Neutrophil (primary cell): Measurements from ENCODE around the gene CTAG1B.
"Not testable (repeated sequence)": the region's sequence is repeated elsewhere in the genome, so short reads cannot be mapped to it uniquely, and the experiment has no call there.

ENCODE experiments used
- H3K27ac ChIP-seq: fragments of 200-600 bp; sonication (generic); 2 replicates; pipeline ENCODE4 v1.5.1; 2016; ENCODE audit warnings: mild to moderate bottlenecking, moderate library complexity
- H3K27me3 ChIP-seq: fragments of 200-600 bp; sonication (generic); 2 replicates; pipeline ENCODE4 v1.6.0; 2016; ENCODE audit warnings: mild to moderate bottlenecking
- H3K36me3 ChIP-seq: fragments of 200-600 bp; sonication (generic); 2 replicates; pipeline ENCODE4 v1.5.1; 2017
- H3K4me1 ChIP-seq, 2 experiments: fragments of 200-600 bp in 1 of 2; sonication (generic) in 1 of 2; 1 replicate in 1 of 2; 2 replicates in 1 of 2; pipeline versions ENCODE4 v1.5.1 to v1.6.1; 2013 to 2016; ENCODE audit warnings: low read depth in 1 of 2, low read length in 1 of 2, mild to moderate bottlenecking in 1 of 2, moderate library complexity in 1 of 2; ENCODE audit not compliant: control insufficient read depth in 1 of 2, insufficient read depth in 1 of 2
- H3K4me3 ChIP-seq, 2 experiments: fragments of 200-600 bp in 1 of 2; sonication (generic) in 1 of 2; 1 replicate in 1 of 2; 2 replicates in 1 of 2; pipeline ENCODE4 v1.5.1; 2013 to 2016; ENCODE audit warnings: low read depth in 1 of 2, low read length in 1 of 2, mild to moderate bottlenecking in 1 of 2, moderate library complexity in 1 of 2
- H3K9me3 ChIP-seq: fragments of 200-600 bp; sonication (generic); 2 replicates; pipeline ENCODE4 v1.5.1; 2016
- TF ChIP-seq, protein P1 (sequence below): fragments of 200-600 bp; sonication (generic); IDR thresholded peaks from 2 replicates; pipeline ENCODE4 v1.5.1; 2016; ENCODE audit warnings: antibody characterized with exemption

CTAG1B gene

DNA sequence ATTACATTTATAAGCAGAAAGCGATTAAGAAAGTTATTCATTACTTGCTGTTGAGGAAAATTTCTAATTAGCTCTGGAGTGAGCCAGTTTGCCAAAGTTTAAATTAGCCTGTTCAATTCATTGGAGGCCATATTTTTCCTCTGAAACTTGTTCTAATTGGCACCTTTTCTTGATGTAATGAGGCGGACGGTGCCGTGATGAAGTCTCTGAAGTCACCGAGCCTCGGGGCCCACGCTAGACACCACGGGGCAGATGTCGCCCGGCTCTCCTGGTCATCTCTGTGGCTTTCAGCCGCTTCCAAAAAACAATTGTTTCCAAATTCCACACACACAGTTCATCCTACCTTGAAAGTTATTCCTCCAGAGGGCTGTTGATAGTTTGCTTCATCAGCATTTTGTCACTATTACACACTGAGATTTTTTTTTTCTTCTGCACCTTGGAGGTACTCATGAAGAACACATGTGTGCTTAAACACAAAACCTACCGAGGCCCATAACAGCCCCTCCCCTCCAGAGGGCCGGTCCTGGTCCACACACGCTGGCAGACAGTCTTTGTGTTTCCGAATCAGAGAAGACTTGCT is 38.2 kb upstream of the CTAG1B start:
- H3K4me1 ChIP-seq: no peaks in the 10 kb centered on the region
- no peaks in the 10 kb centered on the region for H3K27me3 ChIP-seq
- no peak overlapping the region for H3K4me3 ChIP-seq
- H3K27ac ChIP-seq: no peak overlapping the region
- TF ChIP-seq, protein P1, sequence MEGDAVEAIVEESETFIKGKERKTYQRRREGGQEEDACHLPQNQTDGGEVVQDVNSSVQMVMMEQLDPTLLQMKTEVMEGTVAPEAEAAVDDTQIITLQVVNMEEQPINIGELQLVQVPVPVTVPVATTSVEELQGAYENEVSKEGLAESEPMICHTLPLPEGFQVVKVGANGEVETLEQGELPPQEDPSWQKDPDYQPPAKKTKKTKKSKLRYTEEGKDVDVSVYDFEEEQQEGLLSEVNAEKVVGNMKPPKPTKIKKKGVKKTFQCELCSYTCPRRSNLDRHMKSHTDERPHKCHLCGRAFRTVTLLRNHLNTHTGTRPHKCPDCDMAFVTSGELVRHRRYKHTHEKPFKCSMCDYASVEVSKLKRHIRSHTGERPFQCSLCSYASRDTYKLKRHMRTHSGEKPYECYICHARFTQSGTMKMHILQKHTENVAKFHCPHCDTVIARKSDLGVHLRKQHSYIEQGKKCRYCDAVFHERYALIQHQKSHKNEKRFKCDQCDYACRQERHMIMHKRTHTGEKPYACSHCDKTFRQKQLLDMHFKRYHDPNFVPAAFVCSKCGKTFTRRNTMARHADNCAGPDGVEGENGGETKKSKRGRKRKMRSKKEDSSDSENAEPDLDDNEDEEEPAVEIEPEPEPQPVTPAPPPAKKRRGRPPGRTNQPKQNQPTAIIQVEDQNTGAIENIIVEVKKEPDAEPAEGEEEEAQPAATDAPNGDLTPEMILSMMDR: no peak
- H3K36me3 ChIP-seq: no peaks in the 10 kb centered on the region
- no peaks in the 10 kb centered on the region for H3K9me3 ChIP-seq

DNA sequence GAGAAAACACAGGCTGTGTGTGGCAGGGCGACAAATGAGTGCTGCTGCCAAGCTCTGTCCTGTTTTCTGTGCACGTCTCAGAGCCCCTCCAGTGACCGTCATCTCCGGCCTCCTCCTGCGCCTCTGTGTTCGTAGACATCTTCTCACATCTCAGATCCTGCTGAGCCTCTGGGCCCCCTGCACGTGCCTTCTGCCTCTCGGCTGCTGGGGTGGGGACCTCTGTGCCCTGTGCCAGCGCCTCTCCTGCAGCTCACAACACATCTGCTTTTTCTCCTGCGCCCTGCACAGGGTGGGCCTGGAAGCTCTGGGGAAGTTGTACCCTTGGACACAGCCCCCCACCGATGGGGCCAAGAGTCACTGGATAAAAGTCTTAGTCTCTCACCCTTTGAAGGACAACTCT is 36.7 kb upstream of the CTAG1B start:
- Histone ChIP-seq H3K4me3 (no peak overlapping the region), H3K27me3 (no peaks in the 10 kb centered on the region), H3K9me3 (no peaks in the 10 kb centered on the region), H3K36me3 (no peaks in the 10 kb centered on the region), H3K4me1 (no peaks in the 10 kb centered on the region), H3K27ac (no peak overlapping the region)
- TF ChIP-seq, protein P1: no peak

DNA sequence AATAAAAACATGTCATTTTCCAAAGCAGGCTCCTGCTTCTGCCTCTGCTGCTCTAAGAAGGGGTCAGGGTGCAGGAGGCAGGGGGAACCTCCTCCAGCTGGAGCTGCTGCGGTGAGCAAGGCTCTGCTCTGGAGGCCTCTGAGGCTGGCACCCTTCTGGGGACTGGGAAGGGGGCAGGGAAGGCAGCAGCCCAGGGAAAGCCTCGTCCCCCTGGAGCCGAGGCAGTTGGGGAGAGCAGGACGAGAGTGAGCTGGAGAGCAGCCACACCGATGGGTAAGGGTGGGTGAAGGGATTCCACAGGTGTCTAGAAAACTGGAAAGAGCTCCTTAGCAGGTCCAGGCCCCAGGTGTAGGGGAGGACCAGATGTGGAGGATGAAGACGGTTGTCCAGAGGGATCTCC is 36.3 kb upstream of the CTAG1B start:
- Histone ChIP-seq H3K27ac (no peak overlapping the region), H3K4me1 (no peaks in the 10 kb centered on the region), H3K36me3 (no peaks in the 10 kb centered on the region), H3K9me3 (no peaks in the 10 kb centered on the region), H3K4me3 (no peak overlapping the region), H3K27me3 (no peaks in the 10 kb centered on the region)
- TF ChIP-seq, protein P1: no peak

DNA sequence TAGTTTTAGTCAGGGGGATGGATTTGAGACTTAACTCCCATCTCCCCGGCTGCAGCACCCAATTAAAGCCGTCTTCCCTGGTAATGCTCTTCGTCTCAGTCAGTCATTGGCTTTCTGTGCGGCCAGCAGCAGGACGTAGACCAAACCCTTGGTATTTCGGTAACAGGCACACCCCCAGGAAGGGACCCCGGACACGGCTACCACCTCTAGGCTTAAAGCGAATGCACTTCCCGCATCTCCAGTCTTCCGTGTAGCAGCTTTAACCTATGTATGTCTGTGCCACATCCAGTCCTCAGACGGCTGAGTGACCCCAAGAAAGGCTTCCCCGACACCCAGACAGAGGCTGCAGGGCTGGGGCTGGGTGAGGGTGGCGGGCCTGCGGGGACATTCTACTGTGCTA is 35.8 kb upstream of the CTAG1B start:
- no peaks in the 10 kb centered on the region for H3K36me3 ChIP-seq
- TF ChIP-seq, protein P1: no peak
- no peaks in the 10 kb centered on the region for H3K27me3 ChIP-seq
- no peaks in the 10 kb centered on the region for H3K9me3 ChIP-seq
- no peaks in the 10 kb centered on the region for H3K4me1 ChIP-seq
- H3K27ac ChIP-seq: no peak overlapping the region
- H3K4me3 ChIP-seq: no peak overlapping the region

DNA sequence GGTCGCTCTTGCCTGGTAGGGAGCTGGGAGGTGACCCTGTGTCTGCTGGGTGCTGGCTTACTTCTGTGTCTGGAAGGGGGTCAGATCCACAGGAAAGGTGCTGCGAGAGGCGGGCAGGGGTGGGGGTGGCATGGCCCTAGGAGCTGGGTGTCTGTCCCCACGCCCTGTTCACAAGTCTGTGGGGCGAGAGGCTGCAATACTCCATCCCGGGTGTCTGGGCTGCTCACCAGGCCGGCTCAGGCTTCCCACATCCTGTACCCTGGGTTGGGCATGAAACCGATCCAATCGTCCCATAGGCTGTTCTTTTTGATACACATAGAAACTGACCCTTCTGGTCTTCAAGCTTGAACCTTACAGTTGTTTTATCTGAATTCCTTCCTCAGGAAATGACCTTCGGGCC is 35.3 kb upstream of the CTAG1B start:
- no peaks in the 10 kb centered on the region for H3K27me3 ChIP-seq
- no peak overlapping the region for H3K4me3 ChIP-seq
- TF ChIP-seq, protein P1: no peak
- H3K4me1 ChIP-seq: no peaks in the 10 kb centered on the region
- H3K27ac ChIP-seq: no peak overlapping the region
- H3K9me3 ChIP-seq: no peaks in the 10 kb centered on the region
- no peaks in the 10 kb centered on the region for H3K36me3 ChIP-seq

DNA sequence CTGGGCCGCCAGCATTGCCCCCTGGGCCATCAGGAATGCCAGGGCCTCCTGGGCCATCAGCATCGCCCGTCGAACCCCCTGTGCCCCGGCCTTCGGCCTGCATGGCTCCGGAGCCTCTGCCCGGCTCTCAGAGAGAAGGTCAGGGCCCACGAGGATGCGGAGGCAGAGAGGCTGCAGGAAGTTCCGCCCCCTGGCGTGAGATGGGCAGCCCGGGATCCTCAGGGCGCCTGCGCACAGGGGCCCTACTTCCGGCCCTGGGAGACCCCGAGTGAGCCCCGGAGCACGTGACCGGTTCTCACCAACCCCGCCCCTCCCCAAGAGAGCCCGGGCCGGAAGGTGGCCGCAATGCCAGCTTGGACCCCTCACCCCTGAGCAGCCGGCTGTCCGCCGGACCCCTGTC is 34.3 kb upstream of the CTAG1B start, which contains the start of gene CTAG2:
CTAG2 (minus strand) TSS at position 167 of the 400 bp plus-strand sequence; CDS start at position 103, 64 bp downstream.
- H3K9me3 ChIP-seq, H3K4me1 ChIP-seq, H3K36me3 ChIP-seq, H3K27ac ChIP-seq, H3K4me3 ChIP-seq, H3K27me3 ChIP-seq: not testable (repeated sequence)
